Trophoblast cell (in vitro differentiated cells and primary cell): ENCODE measurements around the gene KISS1R.
"Not testable (repeated sequence)": the region's sequence is repeated elsewhere in the genome, so short reads cannot be mapped to it uniquely, and the experiment has no call there.

Experiments
- DNase-seq, 2 donors: peaks; one replicate each; pipeline ENCODE4 v3.0.0-alpha.2; 2016
- H2AFZ ChIP-seq: 2 replicates; pipeline ENCODE4 v1.6.1; 2013; ENCODE audit warnings: low read length, moderate library complexity, mild to moderate bottlenecking; ENCODE audit not compliant: insufficient read depth, poor library complexity
- H2AK5ac ChIP-seq: 2 replicates; pipeline ENCODE4 v1.6.1; 2013; ENCODE audit warnings: mild to moderate bottlenecking, low read length
- H2BK120ac ChIP-seq: 2 replicates; pipeline ENCODE4 v1.6.1; 2013; ENCODE audit warnings: low read length, mild to moderate bottlenecking, moderate library complexity; ENCODE audit not compliant: insufficient read depth, poor library complexity
- H2BK12ac ChIP-seq: 2 replicates; pipeline ENCODE4 v1.6.1; 2013; ENCODE audit warnings: mild to moderate bottlenecking, low read length, moderate library complexity
- H2BK5ac ChIP-seq: 2 replicates; pipeline ENCODE4 v1.6.1; 2013; ENCODE audit warnings: low read length, low read depth, moderate library complexity, mild to moderate bottlenecking; ENCODE audit not compliant: poor library complexity
- H3K14ac ChIP-seq: 2 replicates; pipeline ENCODE4 v1.6.1; 2013; ENCODE audit warnings: mild to moderate bottlenecking, low read length
- H3K18ac ChIP-seq: 2 replicates; pipeline ENCODE4 v1.6.1; 2013; ENCODE audit warnings: mild to moderate bottlenecking, low read length
- H3K23ac ChIP-seq: 2 replicates; pipeline ENCODE4 v1.6.1; 2013; ENCODE audit warnings: low read length
- H3K27ac ChIP-seq: 2 replicates; pipeline ENCODE4 v1.5.1; 2013; ENCODE audit warnings: low read depth, mild to moderate bottlenecking, inconsistent platforms, low read length, moderate library complexity
- H3K27me3 ChIP-seq: 2 replicates; pipeline ENCODE4 v1.6.1; 2013; ENCODE audit warnings: inconsistent platforms, mild to moderate bottlenecking, low read length, moderate library complexity; ENCODE audit not compliant: insufficient read depth
- H3K36me3 ChIP-seq, 2 experiments: 1 replicate in 1 of 2; 2 replicates in 1 of 2; pipeline ENCODE4 v1.6.1; 2013; ENCODE audit warnings: low read length in 2 of 2, mild to moderate bottlenecking in 2 of 2, moderate library complexity in 1 of 2; ENCODE audit not compliant: insufficient read depth in 2 of 2, control insufficient read depth in 1 of 2
- H3K4ac ChIP-seq: 2 replicates; pipeline ENCODE4 v1.6.1; 2013; ENCODE audit warnings: low read depth, mild to moderate bottlenecking, low read length, moderate library complexity
- H3K4me1 ChIP-seq, 2 experiments: 1 replicate in 1 of 2; 2 replicates in 1 of 2; pipeline ENCODE4 v1.6.1; 2013; ENCODE audit warnings: low read length in 2 of 2, mild to moderate bottlenecking in 2 of 2, moderate library complexity in 1 of 2; ENCODE audit not compliant: insufficient read depth in 2 of 2, control insufficient read depth in 1 of 2
- H3K4me2 ChIP-seq: 2 replicates; pipeline ENCODE4 v1.6.1; 2013; ENCODE audit warnings: inconsistent platforms, mild to moderate bottlenecking, low read length, moderate library complexity
- H3K4me3 ChIP-seq: 2 replicates; pipeline ENCODE4 v1.5.1; 2013; ENCODE audit warnings: mild to moderate bottlenecking, low read depth, low read length, inconsistent platforms
- H3K79me1 ChIP-seq: one replicate; pipeline ENCODE4 v1.6.1; 2013; ENCODE audit warnings: low read length
- H3K79me2 ChIP-seq: 2 replicates; pipeline ENCODE4 v1.6.1; 2013; ENCODE audit warnings: low read length, mild to moderate bottlenecking; ENCODE audit not compliant: control insufficient read depth, insufficient read depth, poor library complexity
- H3K9ac ChIP-seq: 2 replicates; pipeline ENCODE4 v1.6.1; 2013; ENCODE audit warnings: mild to moderate bottlenecking, low read length
- H3K9me3 ChIP-seq: 2 replicates; pipeline ENCODE4 v1.6.1; 2013; ENCODE audit warnings: low read depth, mild to moderate bottlenecking, control low read depth, inconsistent platforms, low read length; ENCODE audit not compliant: insufficient read depth
- H4K12ac ChIP-seq: 2 replicates; pipeline ENCODE4 v1.6.1; 2013; ENCODE audit warnings: low read depth, mild to moderate bottlenecking, low read length, moderate library complexity
- H4K8ac ChIP-seq: 2 replicates; pipeline ENCODE4 v1.6.1; 2013; ENCODE audit warnings: low read depth, mild to moderate bottlenecking, low read length, moderate library complexity
- H4K91ac ChIP-seq: one replicate; pipeline ENCODE4 v1.6.1; 2013; ENCODE audit warnings: low read depth, mild to moderate bottlenecking, low read length, moderate library complexity
- WGBS: extraction: QIAGEN DNeasy Blood & Tissue Kit; methylation state at CpG from one replicate; pipeline ENCODE4 v1.1.7; 2013; ENCODE audit warnings: missing lambda C conversion rate; ENCODE audit not compliant: insufficient read length, insufficient coverage; ENCODE audit errors: extremely low coverage; 5-methylcytosine and 5-hydroxymethylcytosine counted together

Gene KISS1R

DNA sequence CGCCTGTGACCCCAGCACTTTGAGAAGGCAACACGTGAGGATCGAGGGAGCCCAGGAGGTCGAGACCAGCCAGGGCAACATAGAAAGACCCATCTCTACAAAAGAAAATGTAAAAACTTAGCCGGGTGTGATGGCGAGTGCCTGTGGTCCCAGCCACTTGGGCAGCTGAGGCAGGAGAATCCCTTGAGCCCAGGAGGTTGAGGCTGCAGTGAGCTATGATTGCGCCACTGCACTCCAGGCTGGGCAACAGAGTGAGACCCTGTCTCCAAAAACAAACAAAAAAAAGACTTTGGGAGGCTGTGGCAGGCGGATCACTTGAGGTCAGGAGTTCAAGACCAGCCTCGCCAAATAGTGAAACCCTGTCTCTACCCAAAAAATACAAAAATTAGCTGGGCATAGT lies 40.4 kb downstream of the KISS1R start:
- no CpG with 5 or more reads among the region's 9 CpGs for WGBS
- not testable (repeated sequence) for H3K4me3 ChIP-seq, DNase-seq, H3K9me3 ChIP-seq, H3K27me3 ChIP-seq, H3K23ac ChIP-seq
- peak overlapping the region; percentile 20 for H2BK12ac ChIP-seq
- H3K79me2 ChIP-seq = peaks cover 50% of the 10 kb centered on the region
- peak overlapping the region; percentile 10 for H4K12ac ChIP-seq
- H2AFZ ChIP-seq = peak overlapping the region; percentile 12
- H3K36me3 ChIP-seq = peaks cover 38 to 44% of the 10 kb centered on the region in 2 experiments
- H2BK120ac ChIP-seq = peak overlapping the region; percentile 93
- peak overlapping the region; percentile 43 for H3K14ac ChIP-seq
- H3K4me2 ChIP-seq = peak overlapping the region; percentile 45
- H3K4ac ChIP-seq = peak overlapping the region; percentile 49
- H3K27ac ChIP-seq = peak overlapping the region; percentile 99
- peaks cover 60 to 62% of the 10 kb centered on the region in 2 experiments for H3K4me1 ChIP-seq
- H4K91ac ChIP-seq = peak overlapping the region; percentile 89
- peak overlapping the region; percentile 62 for H2AK5ac ChIP-seq
- H3K18ac ChIP-seq = peak overlapping the region; percentile 73
- peak overlapping the region; percentile 97 for H2BK5ac ChIP-seq
- H4K8ac ChIP-seq = peak overlapping the region; percentile 84
- peaks cover 57% of the 10 kb centered on the region for H3K79me1 ChIP-seq
- H3K9ac ChIP-seq = peak overlapping the region; percentile 60

DNA sequence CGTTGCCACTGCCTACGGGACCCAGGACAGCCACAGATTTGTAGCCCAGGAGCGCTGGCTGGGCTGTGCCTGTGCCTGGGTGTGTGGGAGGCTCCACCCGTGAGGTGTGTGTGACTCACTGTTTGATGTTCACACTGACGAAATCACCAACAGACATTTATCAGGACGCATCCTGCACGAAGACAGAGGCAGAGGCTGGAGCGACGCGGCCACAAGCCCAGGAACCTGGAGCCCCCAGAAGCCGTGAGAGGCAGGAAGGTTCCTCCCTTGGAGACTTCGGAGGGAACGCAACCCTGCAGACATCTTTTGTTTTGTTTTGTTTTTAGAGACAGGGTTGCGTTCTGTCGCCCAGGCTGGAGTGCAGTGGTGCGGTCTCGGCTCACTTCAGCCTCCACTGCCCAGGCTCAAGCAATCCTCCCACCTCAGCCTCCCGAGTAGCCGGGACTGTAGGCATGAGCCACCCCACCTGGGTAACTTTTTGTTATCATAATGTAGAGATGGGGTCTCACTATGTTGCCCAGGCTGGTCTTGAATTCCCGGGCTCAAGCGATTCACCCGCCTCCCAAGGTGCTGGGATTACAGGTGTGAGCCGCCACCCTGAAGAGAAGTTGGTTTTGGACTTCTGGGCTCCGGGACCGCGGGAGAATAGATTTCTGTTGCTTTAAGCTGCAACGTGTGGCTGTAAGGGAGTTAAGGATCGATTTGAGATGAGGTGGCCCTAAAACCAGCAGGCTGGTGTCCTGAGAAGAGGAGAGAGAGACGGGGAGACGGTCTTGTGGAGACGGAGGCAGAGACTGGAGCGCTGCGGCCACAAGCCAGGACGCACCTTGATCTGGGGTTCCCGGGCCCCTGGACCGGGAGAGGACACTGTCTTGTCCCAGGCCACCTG lies 42.1 kb downstream of the KISS1R start:
- Histone ChIP-seq H4K91ac (peak overlapping the region; percentile 8), H3K4me2 (no peak overlapping the region), H3K4me1 (peaks cover 55 to 57% of the 10 kb centered on the region in 2 experiments), H3K4ac (peak overlapping the region; percentile 63), H2BK12ac (peak overlapping the region; percentile 21), H3K9ac (no peak overlapping the region), H3K4me3 (no peak overlapping the region), H3K14ac (peak overlapping the region; percentile 11), H4K12ac (peak overlapping the region; percentile 20), H3K79me2 (peaks cover 37% of the 10 kb centered on the region), H3K79me1 (peaks cover 47% of the 10 kb centered on the region), H2AFZ (no peak overlapping the region), H3K27ac (peak overlapping the region; percentile 42), H2BK5ac (peak overlapping the region; percentile 24), H3K27me3 (no peaks in the 10 kb centered on the region), H3K18ac (peak overlapping the region; percentile 36), H3K23ac (no peak overlapping the region), H3K9me3 (no peaks in the 10 kb centered on the region), H3K36me3 (peaks cover 51 to 56% of the 10 kb centered on the region in 2 experiments), H4K8ac (peak overlapping the region; percentile 10), H2BK120ac (peak overlapping the region; percentile 39), H2AK5ac (peak overlapping the region; percentile 3)
- DNase-seq = peak; percentile 71 to 81
- WGBS = no CpG with 5 or more reads among the region's 36 CpGs

DNA sequence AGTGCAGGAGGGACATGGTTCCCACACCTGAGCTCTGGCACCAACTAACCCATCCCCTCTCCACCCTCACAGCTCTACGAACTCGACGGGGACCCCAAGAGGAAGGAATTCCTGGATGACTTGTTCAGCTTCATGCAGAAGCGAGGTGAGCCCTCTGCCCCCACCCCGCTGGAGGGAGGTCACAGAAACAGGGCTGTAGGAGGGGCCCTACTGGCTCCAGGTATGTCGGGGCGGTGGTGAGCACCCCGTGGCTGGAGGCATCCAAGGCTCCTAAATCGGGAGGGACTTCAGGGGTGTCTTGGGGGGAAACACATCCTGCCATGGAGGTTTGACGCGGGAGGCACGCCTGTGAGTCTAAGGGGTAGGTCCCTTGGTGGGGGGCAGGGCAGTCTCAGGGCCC lies 42.9 kb downstream of the KISS1R start:
- no peak for DNase-seq
- H4K8ac ChIP-seq = peak overlapping the region; percentile 2
- no peak overlapping the region for H2AFZ ChIP-seq
- peaks cover 29% of the 10 kb centered on the region for H3K79me2 ChIP-seq
- peak overlapping the region; percentile 8 for H4K91ac ChIP-seq
- H3K4me1 ChIP-seq = peaks cover 46 to 49% of the 10 kb centered on the region in 2 experiments
- no peak overlapping the region for H2BK120ac ChIP-seq
- no peak overlapping the region for H3K4me3 ChIP-seq
- H3K9me3 ChIP-seq = no peaks in the 10 kb centered on the region
- peak overlapping the region; percentile 20 for H4K12ac ChIP-seq
- no CpG with 5 or more reads among the region's 12 CpGs for WGBS
- peak overlapping the region; percentile 48 for H2BK5ac ChIP-seq
- H2AK5ac ChIP-seq = no peak overlapping the region
- H2BK12ac ChIP-seq = no peak overlapping the region
- H3K23ac ChIP-seq = no peak overlapping the region
- H3K27me3 ChIP-seq = no peaks in the 10 kb centered on the region
- H3K18ac ChIP-seq = peak overlapping the region; percentile 36
- peaks cover 57 to 61% of the 10 kb centered on the region in 2 experiments for H3K36me3 ChIP-seq
- H3K79me1 ChIP-seq = peaks cover 39% of the 10 kb centered on the region
- peak overlapping the region; percentile 63 for H3K4ac ChIP-seq
- H3K4me2 ChIP-seq = no peak overlapping the region
- H3K14ac ChIP-seq = peak overlapping the region; percentile 1
- peak overlapping the region; percentile 42 for H3K27ac ChIP-seq
- no peak overlapping the region for H3K9ac ChIP-seq

DNA sequence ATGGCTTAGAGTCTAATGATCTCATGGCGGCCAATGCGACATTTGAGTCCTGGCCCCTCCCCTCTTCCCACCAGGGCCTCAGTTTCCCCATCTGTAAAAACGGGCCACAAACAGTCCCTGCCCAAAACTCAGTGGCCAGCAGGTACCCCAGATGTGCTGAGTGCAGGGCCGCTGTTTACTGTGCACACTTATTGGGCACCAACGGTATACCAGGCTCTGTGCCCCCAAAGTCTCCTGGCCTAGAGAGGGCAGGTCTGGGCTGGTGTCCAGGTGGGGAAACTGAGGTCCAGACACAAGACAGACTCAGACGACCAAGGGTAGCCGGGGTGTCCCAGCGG lies 43.4 kb downstream of the KISS1R start:
- no peak for DNase-seq
- no peak overlapping the region for H3K4me3 ChIP-seq
- H2BK5ac ChIP-seq = peak overlapping the region; percentile 2
- peaks cover 61 to 65% of the 10 kb centered on the region in 2 experiments for H3K36me3 ChIP-seq
- H2BK120ac ChIP-seq = peak overlapping the region; percentile 4
- peak overlapping the region; percentile 6 for H3K14ac ChIP-seq
- H3K4ac ChIP-seq = peak overlapping the region; percentile 35
- H3K4me2 ChIP-seq = no peak overlapping the region
- H4K91ac ChIP-seq = peak overlapping the region; percentile 1
- peaks cover 41 to 44% of the 10 kb centered on the region in 2 experiments for H3K4me1 ChIP-seq
- peak overlapping the region; percentile 36 for H3K18ac ChIP-seq
- no peak overlapping the region for H2AFZ ChIP-seq
- no peak overlapping the region for H4K12ac ChIP-seq
- no CpG with 5 or more reads among the region's 8 CpGs for WGBS
- peak overlapping the region; percentile 29 for H3K27ac ChIP-seq
- H3K23ac ChIP-seq = no peak overlapping the region
- no peak overlapping the region for H3K9ac ChIP-seq
- H2BK12ac ChIP-seq = peak overlapping the region; percentile 10
- H3K79me1 ChIP-seq = peaks cover 33% of the 10 kb centered on the region
- no peaks in the 10 kb centered on the region for H3K9me3 ChIP-seq
- no peaks in the 10 kb centered on the region for H3K27me3 ChIP-seq
- H3K79me2 ChIP-seq = peaks cover 23% of the 10 kb centered on the region
- peak overlapping the region; percentile 5 for H4K8ac ChIP-seq
- H2AK5ac ChIP-seq = no peak overlapping the region
